Right atrium auricular region (tissue), 2 donors: ENCODE results near the gene FOXM1. TPM values are rescaled to one million over a fixed set of nuclear protein-coding genes. Genes with fewer than 3 reads are reported as not detected.

Experiments
- DNase-seq: peaks from one replicate; pipeline ENCODE4 v3.0.0-alpha.2; 2019; ENCODE audit warnings: low spot score
- H3K27ac ChIP-seq, 2 donors: fragments of 200-600 bp; sonication (generic); 1 replicate in 1 of 2; 2 replicates in 1 of 2; pipeline ENCODE4 v1.5.1; 2016 to 2019
- H3K27me3 ChIP-seq, 2 donors: fragments of 200-600 bp; sonication (generic); one replicate each; pipeline versions ENCODE4 v1.5.1 to v1.6.0; 2017 to 2019
- H3K36me3 ChIP-seq: fragments of 200-600 bp; sonication (generic); one replicate; pipeline ENCODE4 v1.5.1; 2016
- H3K4me1 ChIP-seq, 2 donors: fragments of 200-600 bp; sonication (generic); one replicate each; pipeline versions ENCODE4 v1.5.1 to v1.6.0; 2017 to 2019
- H3K4me3 ChIP-seq, 2 donors: fragments of 200-600 bp; sonication (generic); 1 replicate in 1 of 2; 2 replicates in 1 of 2; pipeline ENCODE4 v1.5.1; 2017 to 2019; ENCODE audit warnings: mild to moderate bottlenecking in 1 of 2, moderate library complexity in 1 of 2
- H3K9me3 ChIP-seq, 2 donors: fragments of 200-600 bp; sonication (generic); one replicate each; pipeline ENCODE4 v1.5.1; 2019
- CTCF ChIP-seq, 2 donors: fragments of 200-600 bp; sonication (generic); IDR thresholded peaks; one replicate each; pipeline ENCODE4 v1.5.1; 2019; ENCODE audit warnings: antibody characterized with exemption in 2 of 2
- total RNA-seq, 2 donors: library from RNA; depleted of rRNA; stranded (reverse); fragments of >200 nt; gene quantifications; one replicate each; pipeline ENCODE4 v1.1.0, GENCODE V29; 2016

Gene FOXM1, protein sequence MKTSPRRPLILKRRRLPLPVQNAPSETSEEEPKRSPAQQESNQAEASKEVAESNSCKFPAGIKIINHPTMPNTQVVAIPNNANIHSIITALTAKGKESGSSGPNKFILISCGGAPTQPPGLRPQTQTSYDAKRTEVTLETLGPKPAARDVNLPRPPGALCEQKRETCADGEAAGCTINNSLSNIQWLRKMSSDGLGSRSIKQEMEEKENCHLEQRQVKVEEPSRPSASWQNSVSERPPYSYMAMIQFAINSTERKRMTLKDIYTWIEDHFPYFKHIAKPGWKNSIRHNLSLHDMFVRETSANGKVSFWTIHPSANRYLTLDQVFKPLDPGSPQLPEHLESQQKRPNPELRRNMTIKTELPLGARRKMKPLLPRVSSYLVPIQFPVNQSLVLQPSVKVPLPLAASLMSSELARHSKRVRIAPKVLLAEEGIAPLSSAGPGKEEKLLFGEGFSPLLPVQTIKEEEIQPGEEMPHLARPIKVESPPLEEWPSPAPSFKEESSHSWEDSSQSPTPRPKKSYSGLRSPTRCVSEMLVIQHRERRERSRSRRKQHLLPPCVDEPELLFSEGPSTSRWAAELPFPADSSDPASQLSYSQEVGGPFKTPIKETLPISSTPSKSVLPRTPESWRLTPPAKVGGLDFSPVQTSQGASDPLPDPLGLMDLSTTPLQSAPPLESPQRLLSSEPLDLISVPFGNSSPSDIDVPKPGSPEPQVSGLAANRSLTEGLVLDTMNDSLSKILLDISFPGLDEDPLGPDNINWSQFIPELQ
- total RNA-seq: 1 to 10 TPM in 1 of 2 donors, under 1 TPM in 1; 0.16 to 4.1 TPM

GRCh38 chr12:2877047-2877952 lies at the start of gene FOXM1, which contains the start of gene RHNO1:
TSS of gene FOXM1 (minus strand) at chr12:2877174. CDS start at chr12:2874478, 2,696 bp downstream.
TSS of gene RHNO1 (plus strand) at chr12:2877223. CDS start at chr12:2885367, 8,144 bp downstream.
- no peak for TF ChIP-seq CTCF (IDR thresholded peaks at IDR 0.05)
- peak within 1 kb of the TSS; percentile 78 to 93 for H3K27ac ChIP-seq
- DNase-seq: peak; percentile 89
- H3K9me3 ChIP-seq: no peaks in the 10 kb centered on the region
- peaks cover 0 to 20% of the 10 kb centered on the region in 2 donors for H3K4me1 ChIP-seq
- H3K36me3 ChIP-seq: no peaks in the 10 kb centered on the region
- H3K27me3 ChIP-seq: no peaks in the 10 kb centered on the region
- H3K4me3 ChIP-seq: peak within 1 kb of the TSS; percentile 83 to 92

- Histone ChIP-seq H3K27ac (no peak overlapping the region), H3K9me3 (no peaks in the 10 kb centered on the region), H3K36me3 (peaks cover 72% of the 10 kb centered on the region), H3K4me3 (no peak overlapping the region), H3K4me1 (no peaks in the 10 kb centered on the region), H3K27me3 (no peaks in the 10 kb centered on the region)
- no peak for TF ChIP-seq CTCF (IDR thresholded peaks at IDR 0.05)
- DNase-seq: no peak
Measured at GRCh38 chr12:2925322-2925995, 48.5 kb upstream of the FOXM1 start.

DNA sequence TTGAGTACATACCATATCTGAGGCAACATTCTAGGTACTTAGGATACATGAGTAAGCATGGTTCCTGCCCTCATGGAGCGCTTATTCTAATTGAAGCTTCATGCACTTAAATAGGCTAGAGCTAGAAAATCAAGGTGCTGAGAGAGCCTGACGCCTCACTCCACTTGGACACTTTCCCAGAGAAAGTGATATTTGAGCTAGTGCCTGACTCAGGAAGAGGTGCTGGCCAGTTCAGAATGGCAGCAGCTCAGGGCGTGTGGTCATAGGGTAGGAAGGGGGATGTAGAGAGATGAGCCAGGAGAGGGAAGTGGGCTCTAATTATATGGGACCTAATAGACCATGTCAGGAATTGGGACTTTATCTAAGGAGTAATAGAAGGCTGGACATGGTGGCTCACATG lies 47.0 kb upstream of the FOXM1 start:
- no peak for DNase-seq
- TF ChIP-seq CTCF (IDR thresholded peaks at IDR 0.05): no peak
- H3K4me3 ChIP-seq: no peak overlapping the region
- H3K27ac ChIP-seq: peak overlapping the region in 1 of 2 donors; percentile 24
- no peaks in the 10 kb centered on the region for H3K9me3 ChIP-seq
- no peaks in the 10 kb centered on the region for H3K4me1 ChIP-seq
- H3K27me3 ChIP-seq: no peaks in the 10 kb centered on the region
- peaks cover 64% of the 10 kb centered on the region for H3K36me3 ChIP-seq

DNA sequence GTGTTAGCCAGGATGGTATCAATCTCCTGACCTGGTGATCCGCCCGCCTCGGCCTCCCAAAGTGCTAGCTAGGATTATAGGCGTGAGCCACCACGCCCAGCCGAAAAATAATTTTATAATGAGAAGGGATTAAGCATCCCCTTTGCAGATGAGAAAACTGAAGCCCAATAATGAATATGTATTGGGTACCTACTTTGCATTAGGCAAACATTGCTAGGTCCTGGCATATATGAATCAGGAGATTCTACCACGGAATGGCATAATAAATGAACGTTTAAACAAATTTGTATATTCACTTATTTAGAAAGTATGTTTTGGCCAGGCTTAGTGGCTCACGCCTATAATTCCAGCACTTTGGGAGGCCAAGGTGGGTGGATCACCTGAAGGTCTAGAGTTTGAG lies 46.1 kb upstream of the FOXM1 start:
- no peak for TF ChIP-seq CTCF (IDR thresholded peaks at IDR 0.05)
- no peaks in the 10 kb centered on the region for H3K9me3 ChIP-seq
- no peak overlapping the region for H3K4me3 ChIP-seq
- no peak overlapping the region for H3K27ac ChIP-seq
- DNase-seq: no peak
- peaks cover 58% of the 10 kb centered on the region for H3K36me3 ChIP-seq
- H3K27me3 ChIP-seq: no peaks in the 10 kb centered on the region
- no peaks in the 10 kb centered on the region for H3K4me1 ChIP-seq

DNA sequence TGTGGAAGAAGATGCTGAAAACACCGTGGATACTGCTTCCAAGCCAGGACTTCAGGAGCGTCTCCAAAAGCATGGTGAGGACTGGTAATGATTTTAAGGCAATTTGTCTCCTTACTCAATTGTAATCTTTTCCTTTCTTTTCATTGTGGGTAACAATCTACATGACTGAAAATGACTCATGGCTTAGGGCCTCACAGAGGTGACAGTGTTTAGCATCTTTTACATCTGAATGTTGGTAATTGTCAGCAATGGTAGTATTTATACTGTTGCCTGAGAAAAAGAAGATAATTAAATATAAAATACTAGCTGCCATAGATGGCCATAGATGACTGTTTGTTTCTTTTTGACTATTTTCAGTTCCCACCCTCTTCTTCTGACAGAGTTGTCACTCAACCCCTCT lies 45.4 kb upstream of the FOXM1 start:
- DNase-seq: no peak
- no peak overlapping the region for H3K27ac ChIP-seq

More for the DNA sequence above, 45.4 kb upstream of the FOXM1 start:
- TF ChIP-seq CTCF (IDR thresholded peaks at IDR 0.05): no peak
- Histone ChIP-seq H3K4me3 (no peak overlapping the region), H3K36me3 (peaks cover 54% of the 10 kb centered on the region), H3K27me3 (no peaks in the 10 kb centered on the region), H3K4me1 (no peaks in the 10 kb centered on the region), H3K9me3 (no peaks in the 10 kb centered on the region)
